AG10803 (cell line): ENCODE measurements around the gene OR9I1.

Experiments used
- DNase-seq: peaks from one replicate; pipeline ENCODE4 v3.0.0; 2010; ENCODE audit warnings: low read depth
- H3K4me3 ChIP-seq: 2 replicates; pipeline ENCODE4 v1.5.1; 2011; ENCODE audit warnings: mild to moderate bottlenecking, low read length, control low read depth
- CTCF ChIP-seq: conservative IDR thresholded peaks from 2 replicates; pipeline ENCODE4 v1.5.1; 2011; ENCODE audit warnings: mild to moderate bottlenecking, low read length, control low read depth, inconsistent platforms

OR9I1 gene

GRCh38 chr11:58070585-58070984 lies 54.7 kb downstream of the OR9I1 start:
- no peak for DNase-seq
- TF ChIP-seq CTCF: no peak
- H3K4me3 ChIP-seq: no peak overlapping the region

GRCh38 chr11:58068655-58069054 lies 56.7 kb downstream of the OR9I1 start:
- H3K4me3 ChIP-seq: no peak overlapping the region
- DNase-seq: no peak

GRCh38 chr11:58067685-58068084 lies 57.6 kb downstream of the OR9I1 start:
- TF ChIP-seq CTCF: no peak
- no peak for DNase-seq
- no peak overlapping the region for H3K4me3 ChIP-seq

More at GRCh38 chr11:58068655-58069054, 56.7 kb downstream of the OR9I1 start:
- no peak for TF ChIP-seq CTCF
